ENCODE data around the gene SPSB4.
"Not testable (repeated sequence)": the region's sequence is repeated elsewhere in the genome, so short reads cannot be mapped to it uniquely, and the experiment has no call there.

SPSB4 gene

DNA sequence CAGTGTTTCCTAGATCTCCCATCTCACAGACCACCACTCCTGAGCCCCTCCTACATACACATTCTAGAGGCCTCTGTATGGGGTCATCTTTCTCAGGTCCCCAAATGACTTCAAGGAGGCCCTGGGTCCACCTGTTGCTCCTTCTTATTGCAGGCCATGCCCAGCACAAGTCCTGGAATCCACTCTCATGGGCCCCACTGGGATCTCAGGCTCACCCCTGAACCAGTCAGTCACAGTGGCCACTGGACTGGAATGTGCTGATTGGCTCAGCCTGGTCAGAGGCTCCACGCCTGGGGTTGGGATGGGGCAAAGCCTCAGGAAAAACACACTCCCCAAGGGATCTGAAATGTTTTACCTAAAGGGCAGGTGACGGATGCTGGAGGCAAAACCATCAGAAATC is 55.7 kb downstream of the SPSB4 start:
- no peak overlapping the region for H3K4me3 ChIP-seq (ENCODE audit: low read depth, low read length)
- in situ Hi-C loops (cut with HindIII; ENCODE audit: low sequenced_read_pairs), result no loop called here
- DNase-seq (ENCODE audit: low read depth, low spot score), result no peak
- TF ChIP-seq, protein P1, sequence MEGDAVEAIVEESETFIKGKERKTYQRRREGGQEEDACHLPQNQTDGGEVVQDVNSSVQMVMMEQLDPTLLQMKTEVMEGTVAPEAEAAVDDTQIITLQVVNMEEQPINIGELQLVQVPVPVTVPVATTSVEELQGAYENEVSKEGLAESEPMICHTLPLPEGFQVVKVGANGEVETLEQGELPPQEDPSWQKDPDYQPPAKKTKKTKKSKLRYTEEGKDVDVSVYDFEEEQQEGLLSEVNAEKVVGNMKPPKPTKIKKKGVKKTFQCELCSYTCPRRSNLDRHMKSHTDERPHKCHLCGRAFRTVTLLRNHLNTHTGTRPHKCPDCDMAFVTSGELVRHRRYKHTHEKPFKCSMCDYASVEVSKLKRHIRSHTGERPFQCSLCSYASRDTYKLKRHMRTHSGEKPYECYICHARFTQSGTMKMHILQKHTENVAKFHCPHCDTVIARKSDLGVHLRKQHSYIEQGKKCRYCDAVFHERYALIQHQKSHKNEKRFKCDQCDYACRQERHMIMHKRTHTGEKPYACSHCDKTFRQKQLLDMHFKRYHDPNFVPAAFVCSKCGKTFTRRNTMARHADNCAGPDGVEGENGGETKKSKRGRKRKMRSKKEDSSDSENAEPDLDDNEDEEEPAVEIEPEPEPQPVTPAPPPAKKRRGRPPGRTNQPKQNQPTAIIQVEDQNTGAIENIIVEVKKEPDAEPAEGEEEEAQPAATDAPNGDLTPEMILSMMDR (IDR thresholded peaks at IDR 0.05; ENCODE audit: low read depth, low read length), result no peak

DNA sequence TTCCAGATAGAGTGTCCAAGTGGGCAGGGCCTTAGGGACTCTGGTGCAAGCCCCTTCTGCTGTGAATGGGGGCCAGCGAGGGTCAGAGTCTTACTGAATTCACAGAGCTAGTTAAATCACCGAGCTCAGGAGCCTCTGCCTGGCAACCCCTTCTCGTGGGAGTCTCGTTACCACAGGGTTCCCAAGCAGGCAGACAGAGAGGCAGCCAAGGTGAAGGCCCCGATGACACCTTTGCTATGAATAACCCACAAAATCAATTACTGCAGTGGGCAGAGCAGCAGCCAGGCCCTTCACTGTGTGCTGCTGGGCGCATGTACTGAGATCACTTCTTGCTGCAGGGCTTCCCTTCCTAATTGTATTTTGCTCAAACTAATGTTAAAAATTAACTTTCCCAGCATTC is 56.9 kb downstream of the SPSB4 start:
- TF ChIP-seq, protein P1 (IDR thresholded peaks at IDR 0.05; ENCODE audit: low read depth, low read length), result no peak
- DNase-seq (ENCODE audit: low read depth, low spot score), result no peak
- in situ Hi-C loops (cut with HindIII; ENCODE audit: low sequenced_read_pairs), result no loop called here
- no peak overlapping the region for H3K4me3 ChIP-seq (ENCODE audit: low read depth, low read length)

DNA sequence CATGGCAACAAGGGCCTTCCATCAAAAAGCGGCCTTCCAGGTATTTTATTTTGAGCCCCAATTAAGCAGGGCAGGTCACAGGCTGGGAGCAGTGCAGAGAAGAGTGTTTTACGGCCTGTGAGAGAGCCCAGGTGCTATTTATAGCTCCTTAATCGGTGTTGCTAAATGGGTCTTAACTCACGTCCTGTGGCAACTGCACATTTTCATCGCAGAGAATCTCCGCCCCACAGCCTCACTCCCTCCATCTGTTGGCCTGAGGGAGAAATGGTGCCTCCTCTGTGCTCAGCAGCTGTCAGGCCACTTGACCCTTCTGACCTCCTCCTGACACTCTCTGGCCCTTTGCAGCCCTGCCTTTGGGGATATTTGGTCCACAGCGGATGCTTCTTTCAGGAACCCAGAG is 58.6 kb downstream of the SPSB4 start:
- DNase-seq (ENCODE audit: low read depth, low spot score), result no peak
- no peak overlapping the region for H3K4me3 ChIP-seq (ENCODE audit: low read depth, low read length)
- TF ChIP-seq, protein P1 (IDR thresholded peaks at IDR 0.05; ENCODE audit: low read depth, low read length), result no peak
- in situ Hi-C loops (cut with HindIII; ENCODE audit: low sequenced_read_pairs), result no loop called here

DNA sequence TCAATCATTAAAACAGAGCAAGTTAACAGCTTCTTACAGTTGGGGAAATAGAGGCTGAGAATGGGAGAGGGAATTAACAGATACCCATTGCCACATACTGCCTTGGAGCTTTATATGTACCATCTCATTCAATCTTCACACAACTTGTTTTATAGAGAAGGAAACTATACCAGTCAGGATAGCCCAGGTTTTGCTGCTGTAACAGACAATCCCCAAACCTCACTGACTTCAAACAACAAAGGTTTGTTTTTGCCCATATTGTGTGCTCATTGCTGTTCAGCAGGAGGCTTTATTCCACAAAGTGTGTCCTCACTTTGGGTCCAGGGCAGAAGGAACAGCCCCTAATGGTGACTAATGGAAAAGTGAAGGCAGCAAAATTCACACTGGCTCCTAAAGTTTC is 59.2 kb downstream of the SPSB4 start:
- H3K4me3 ChIP-seq (ENCODE audit: low read depth, low read length), result no peak overlapping the region
- in situ Hi-C loops (cut with HindIII; ENCODE audit: low sequenced_read_pairs), result no loop called here
- DNase-seq (ENCODE audit: low read depth, low spot score), result no peak
- TF ChIP-seq, protein P1 (IDR thresholded peaks at IDR 0.05; ENCODE audit: low read depth, low read length), result no peak

DNA sequence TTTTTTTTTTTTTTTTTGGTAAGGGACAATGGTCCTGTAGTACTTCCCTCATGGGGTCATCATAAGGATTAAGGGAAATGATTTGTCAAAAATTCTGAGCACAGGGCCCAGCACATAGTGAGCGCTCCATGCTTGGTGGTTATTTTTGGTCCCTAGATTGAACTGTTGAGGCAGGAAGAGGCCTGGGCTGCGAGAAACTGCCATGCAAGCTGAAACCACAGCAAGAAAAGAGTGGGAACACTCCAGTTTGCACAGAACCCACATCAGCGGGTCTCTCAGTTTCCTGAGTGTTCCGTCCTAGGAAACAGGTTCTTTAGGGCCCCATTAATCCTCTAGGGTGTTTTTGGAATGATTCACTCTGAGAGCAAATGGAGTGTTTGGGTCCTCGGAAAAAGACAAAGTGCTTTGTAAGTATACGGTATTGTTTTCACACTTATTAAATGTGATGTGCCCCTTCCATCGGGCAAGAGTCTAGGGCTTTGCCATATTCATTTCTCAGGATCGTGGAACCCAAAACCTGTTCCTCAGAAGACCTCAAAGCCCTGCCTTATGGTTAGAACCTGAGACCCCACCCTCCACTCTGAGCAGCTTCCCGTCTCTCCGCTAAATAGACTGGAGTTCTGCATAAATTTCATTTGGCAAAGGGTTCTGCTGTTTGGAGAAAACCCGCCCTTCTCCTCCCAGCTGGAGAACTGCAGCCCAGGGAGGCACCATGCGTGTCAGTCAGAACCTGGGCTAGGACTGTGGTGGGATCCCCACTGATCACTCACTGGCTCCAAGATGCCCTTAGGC is 60.4 kb downstream of the SPSB4 start:
- in situ Hi-C loops (cut with HindIII; ENCODE audit: low sequenced_read_pairs), result no loop called here
- DNase-seq (ENCODE audit: low read depth, low spot score), result no peak
- no peak overlapping the region for H3K4me3 ChIP-seq (ENCODE audit: low read depth, low read length)
- TF ChIP-seq, protein P1 (IDR thresholded peaks at IDR 0.05; ENCODE audit: low read depth, low read length), result no peak

DNA sequence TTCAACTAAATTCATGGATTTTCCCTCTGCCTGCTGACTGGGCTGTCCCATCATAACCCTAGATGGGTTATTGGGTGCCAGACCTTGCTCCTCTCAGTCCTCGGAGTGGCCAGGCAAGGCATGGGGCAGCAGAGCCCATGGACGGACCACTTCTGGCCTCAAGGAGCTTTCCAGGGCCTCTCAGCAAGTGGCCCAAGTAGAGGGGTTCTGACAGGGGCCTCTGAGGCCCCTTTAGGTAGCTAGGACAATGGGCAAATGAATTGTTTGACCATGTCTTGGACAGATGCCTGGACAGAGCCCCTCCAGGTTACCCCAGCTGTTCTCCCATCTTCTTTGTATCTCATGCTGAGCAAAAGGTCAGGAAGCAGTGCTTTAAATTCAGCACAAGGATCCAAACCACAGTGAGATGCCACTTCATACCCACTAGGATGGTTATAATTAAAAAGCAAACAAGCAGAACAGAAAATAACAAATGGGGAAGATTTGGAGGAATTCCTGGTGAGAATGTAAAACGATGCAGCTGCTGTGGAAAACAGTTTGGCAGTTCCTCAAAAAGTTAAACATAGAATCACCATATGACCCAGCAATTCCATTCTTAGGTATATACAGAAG is 61.6 kb downstream of the SPSB4 start:
- no peak overlapping the region for H3K4me3 ChIP-seq (ENCODE audit: low read depth, low read length)
- TF ChIP-seq, protein P1 (IDR thresholded peaks at IDR 0.05; ENCODE audit: low read depth, low read length), result no peak
- in situ Hi-C loops (cut with HindIII; ENCODE audit: low sequenced_read_pairs), result no loop called here
- DNase-seq (ENCODE audit: low read depth, low spot score), result no peak

DNA sequence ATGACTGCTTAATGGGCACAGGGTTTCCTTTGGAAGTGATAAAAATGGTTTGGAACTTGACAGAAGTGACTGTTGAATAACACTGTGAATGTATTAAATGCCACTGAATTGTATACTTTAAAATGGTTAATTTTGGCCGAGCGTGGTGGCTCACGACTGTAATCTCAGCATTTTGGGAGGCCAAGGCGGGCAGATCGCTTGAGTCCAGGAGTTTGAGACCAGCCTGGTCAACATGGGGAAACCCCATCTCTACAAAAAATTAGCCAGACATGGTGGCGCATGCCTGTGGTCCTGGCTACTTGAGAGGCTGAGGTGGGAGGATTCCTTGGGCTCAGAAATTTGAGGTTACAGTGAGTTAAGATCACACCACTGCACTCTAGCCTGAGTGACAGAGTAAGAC is 62.5 kb downstream of the SPSB4 start:
- DNase-seq (ENCODE audit: low read depth, low spot score); in situ Hi-C loops (cut with HindIII; ENCODE audit: low sequenced_read_pairs); H3K4me3 ChIP-seq (ENCODE audit: low read depth, low read length): not testable (repeated sequence)

All from astrocyte of the spinal cord (primary cell).